HepG2 (cell line): Measurements from ENCODE around the gene SPAAR.

Experiments
- ATF3 ChIP-seq: sonication (generic); formaldehyde crosslinking; IDR thresholded peaks from 2 replicates; pipeline ENCODE4 v1.4.0; 2020; ENCODE audit warnings: missing genetic modification reagents
- ATF7 ChIP-seq, 2 experiments: fragments of 450-650 bp in 1 of 2; sonication (generic) in 1 of 2; formaldehyde crosslinking in 1 of 2; IDR thresholded peaks; 2 replicates each; pipeline versions ENCODE4 v1.4.0 to v1.6.1; 2016 to 2020; ENCODE audit warnings: antibody characterized with exemption in 1 of 2, mild to moderate bottlenecking in 1 of 2, missing genetic modification reagents in 1 of 2
- BRD4 ChIP-seq: sonication (generic); formaldehyde crosslinking; IDR thresholded peaks from 2 replicates; pipeline ENCODE4 v1.4.0; 2020; ENCODE audit warnings: missing genetic modification reagents
- CTCF ChIP-seq: sonication (generic); formaldehyde crosslinking; IDR thresholded peaks from 2 replicates; pipeline ENCODE4 v1.5.0; 2020; ENCODE audit warnings: mild to moderate bottlenecking, missing genetic modification reagents, moderate library complexity
- HMGXB4 ChIP-seq, 2 experiments: sonication (generic) in 1 of 2; formaldehyde crosslinking in 1 of 2; IDR thresholded peaks; 2 replicates each; pipeline versions ENCODE4 v1.4.0 to v1.6.1; 2018 to 2020; ENCODE audit warnings: missing genetic modification reagents in 2 of 2, borderline replicate concordance in 1 of 2, low read depth in 1 of 2, mild to moderate bottlenecking in 1 of 2, missing biosample characterization in 1 of 2
- ISX ChIP-seq: sonication (generic); formaldehyde crosslinking; conservative IDR thresholded peaks from 2 replicates; pipeline ENCODE4 v1.5.0; 2020; ENCODE audit warnings: missing genetic modification reagents
- KLF9 ChIP-seq: IDR thresholded peaks from 2 replicates; pipeline ENCODE4 v1.6.1; 2016; ENCODE audit warnings: low read depth
- NFKBIZ ChIP-seq: IDR thresholded peaks from 2 replicates; pipeline ENCODE4 v1.6.1; 2018; ENCODE audit warnings: missing genetic modification reagents, missing compliant biosample characterization
- RNF2 ChIP-seq: fragments of 450-650 bp; conservative IDR thresholded peaks from 2 replicates; pipeline ENCODE4 v1.6.1; 2016; ENCODE audit warnings: low read depth
- SALL1 ChIP-seq: sonication (generic); formaldehyde crosslinking; IDR thresholded peaks from 2 replicates; pipeline ENCODE4 v1.8.0; 2022; ENCODE audit warnings: mild to moderate bottlenecking, missing genetic modification reagents
- ZBTB3 ChIP-seq: sonication (generic); formaldehyde crosslinking; IDR thresholded peaks from 2 replicates; pipeline ENCODE4 v1.4.0; 2020; ENCODE audit warnings: low read depth, mild to moderate bottlenecking, moderate library complexity, missing genetic modification reagents, borderline replicate concordance
- ZNF282 ChIP-seq: fragments of 450-650 bp; IDR thresholded peaks from 2 replicates; pipeline ENCODE4 v1.6.1; 2018; ENCODE audit not compliant: partially characterized antibody
- ZNF704 ChIP-seq: sonication (generic); formaldehyde crosslinking; IDR thresholded peaks from 2 replicates; pipeline ENCODE4 v1.8.1; 2023; ENCODE audit warnings: mild to moderate bottlenecking, inconsistent platforms, moderate library complexity, missing genetic modification reagents, borderline replicate concordance

GRCh38 chr9:35871545-35871944, 37.7 kb upstream of the SPAAR start:
- TF ChIP-seq ZBTB3 (CRISPR knock-in tag) (no peak), RNF2 (no peak), CTCF (CRISPR knock-in tag) (no peak), NFKBIZ (CRISPR knock-in tag) (no peak), BRD4 (CRISPR knock-in tag) (no peak), HMGXB4 (CRISPR knock-in tag; IDR thresholded peaks at IDR 0.05; ENCODE audit: borderline replicate concordance in 1 of 2, low read depth in 1 of 2) (no peak), ZNF282 (no peak), ATF3 (CRISPR knock-in tag) (no peak), ISX (no peak), ATF7 (IDR thresholded peaks at IDR 0.05) (no peak), ATF7 (CRISPR knock-in tag; IDR thresholded peaks at IDR 0.05) (no peak), KLF9 (CRISPR knock-in tag) (no peak), ZNF704 (CRISPR knock-in tag) (no peak), SALL1 (no peak)
